ENCODE results near the gene GPRIN2.

DNA sequence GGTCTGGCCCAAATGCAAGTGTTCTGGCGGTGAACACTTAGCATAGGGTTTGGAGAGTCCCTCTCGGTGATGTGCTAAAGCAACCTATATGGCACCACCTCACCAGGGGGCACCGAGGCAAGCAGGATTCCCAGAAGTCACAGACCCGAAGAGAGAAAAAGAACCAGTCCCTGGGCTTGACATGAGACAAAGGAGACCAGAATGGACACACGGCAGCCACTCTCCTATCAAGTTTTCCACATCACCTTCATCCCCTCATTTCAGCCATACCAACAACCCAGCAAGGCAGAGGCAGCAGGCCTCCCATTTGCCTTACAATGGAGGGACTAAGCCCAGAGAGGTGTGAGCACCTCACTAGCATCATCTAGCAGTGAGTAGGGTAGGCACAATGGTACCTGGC lies 19.7 kb downstream of the GPRIN2 start:
- TF ChIP-seq CTCF (IDR thresholded peaks at IDR 0.05) (no peak), POLR2AphosphoS5 (IDR thresholded peaks at IDR 0.05) (no peak), EP300 (IDR thresholded peaks at IDR 0.05) (no peak)
